ENCODE measurements around the gene CNOT6. TPM values are rescaled to one million over a fixed set of nuclear protein-coding genes. Genes with fewer than 3 reads are reported as not detected.

CNOT6 gene
- total RNA-seq, 1 experiment from 2014 or later = 60.9 TPM

GRCh38 chr5:180580681-180581080 is 86.5 kb downstream of the CNOT6 start:
- Histone ChIP-seq H3K27ac (ENCODE audit: low read depth, low read length, poor library complexity, severe bottlenecking) (no peak overlapping the region), H3K9me3 (ENCODE audit: low read depth, low read length, poor library complexity, severe bottlenecking) (no peaks in the 10 kb centered on the region), H3K27me3 (replicated peaks; ENCODE audit: insufficient read depth, low read depth, low read length, poor library complexity) (no peaks in the 10 kb centered on the region), H3K4me1 (ENCODE audit: insufficient read depth, low read length, poor library complexity, severe bottlenecking) (no peaks in the 10 kb centered on the region), H3K4me3 (ENCODE audit: low read depth, low read length, poor library complexity, severe bottlenecking) (no peak overlapping the region), H3K36me3 (ENCODE audit: insufficient read depth, low read length, poor library complexity, severe bottlenecking) (peaks cover 13% of the 10 kb centered on the region)
- no peak for TF ChIP-seq EZH2 (IDR thresholded peaks at IDR 0.05; ENCODE audit: borderline replicate concordance, low read depth, low read length, poor library complexity, severe bottlenecking)
- TF ChIP-seq, protein P1, sequence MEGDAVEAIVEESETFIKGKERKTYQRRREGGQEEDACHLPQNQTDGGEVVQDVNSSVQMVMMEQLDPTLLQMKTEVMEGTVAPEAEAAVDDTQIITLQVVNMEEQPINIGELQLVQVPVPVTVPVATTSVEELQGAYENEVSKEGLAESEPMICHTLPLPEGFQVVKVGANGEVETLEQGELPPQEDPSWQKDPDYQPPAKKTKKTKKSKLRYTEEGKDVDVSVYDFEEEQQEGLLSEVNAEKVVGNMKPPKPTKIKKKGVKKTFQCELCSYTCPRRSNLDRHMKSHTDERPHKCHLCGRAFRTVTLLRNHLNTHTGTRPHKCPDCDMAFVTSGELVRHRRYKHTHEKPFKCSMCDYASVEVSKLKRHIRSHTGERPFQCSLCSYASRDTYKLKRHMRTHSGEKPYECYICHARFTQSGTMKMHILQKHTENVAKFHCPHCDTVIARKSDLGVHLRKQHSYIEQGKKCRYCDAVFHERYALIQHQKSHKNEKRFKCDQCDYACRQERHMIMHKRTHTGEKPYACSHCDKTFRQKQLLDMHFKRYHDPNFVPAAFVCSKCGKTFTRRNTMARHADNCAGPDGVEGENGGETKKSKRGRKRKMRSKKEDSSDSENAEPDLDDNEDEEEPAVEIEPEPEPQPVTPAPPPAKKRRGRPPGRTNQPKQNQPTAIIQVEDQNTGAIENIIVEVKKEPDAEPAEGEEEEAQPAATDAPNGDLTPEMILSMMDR (conservative IDR thresholded peaks at IDR 0.05; ENCODE audit: low read depth, low read length) = no peak
- DNase-seq (ENCODE audit: low spot score) = no peak
- no TSS peak for BruUV-seq (replicated peaks)
- ChIA-PET POLR2A (ENCODE audit: low non-redundant PET) (no interaction called here), CTCF (no interaction called here)
- intact Hi-C loops (cut with micrococcal nuclease; ENCODE audit: unreplicated experiment) = no loop called here

DNA sequence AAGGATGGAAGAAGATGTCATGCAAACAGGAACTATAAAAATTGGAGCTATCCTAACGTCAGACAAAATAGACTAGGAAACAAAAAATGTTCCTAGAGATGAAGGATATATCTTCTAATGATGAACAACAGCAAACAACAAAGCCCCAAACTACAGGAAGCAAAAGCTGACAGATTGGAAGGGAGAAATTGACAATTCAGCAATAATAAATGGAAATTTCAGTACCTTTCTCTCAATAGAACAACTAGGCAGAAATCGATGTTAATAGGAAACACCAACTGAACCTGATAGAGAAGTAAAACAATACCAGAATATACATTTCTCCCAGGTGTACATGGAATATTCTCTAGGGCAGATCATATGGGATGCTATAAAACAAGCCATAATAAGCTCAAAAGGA is 89.6 kb downstream of the CNOT6 start:
- ChIA-PET CTCF (no interaction called here), POLR2A (ENCODE audit: low non-redundant PET) (no interaction called here)
- intact Hi-C loops (cut with micrococcal nuclease; ENCODE audit: unreplicated experiment) = no loop called here
- TSS peak; percentile 11 for BruUV-seq (replicated peaks)
- Histone ChIP-seq H3K4me3 (ENCODE audit: low read depth, low read length, poor library complexity, severe bottlenecking) (no peak overlapping the region), H3K27ac (ENCODE audit: low read depth, low read length, poor library complexity, severe bottlenecking) (no peak overlapping the region), H3K36me3 (ENCODE audit: insufficient read depth, low read length, poor library complexity, severe bottlenecking) (no peaks in the 10 kb centered on the region), H3K27me3 (replicated peaks; ENCODE audit: insufficient read depth, low read depth, low read length, poor library complexity) (peaks cover 7% of the 10 kb centered on the region), H3K4me1 (ENCODE audit: insufficient read depth, low read length, poor library complexity, severe bottlenecking) (no peaks in the 10 kb centered on the region), H3K9me3 (ENCODE audit: low read depth, low read length, poor library complexity, severe bottlenecking) (no peaks in the 10 kb centered on the region)
- no peak for DNase-seq (ENCODE audit: low spot score)
- TF ChIP-seq EZH2 (IDR thresholded peaks at IDR 0.05; ENCODE audit: borderline replicate concordance, low read depth, low read length, poor library complexity, severe bottlenecking) = no peak
- TF ChIP-seq, protein P1 (conservative IDR thresholded peaks at IDR 0.05; ENCODE audit: low read depth, low read length) = no peak

GRCh38 chr5:180586204-180586603 is 92.0 kb downstream of the CNOT6 start:
- H3K9me3 ChIP-seq (ENCODE audit: low read depth, low read length, poor library complexity, severe bottlenecking) = no peaks in the 10 kb centered on the region
- peaks cover 30% of the 10 kb centered on the region for H3K27me3 ChIP-seq (replicated peaks; ENCODE audit: insufficient read depth, low read depth, low read length, poor library complexity)
- ChIA-PET POLR2A (ENCODE audit: low non-redundant PET) (no interaction called here), CTCF (no interaction called here)
- DNase-seq (ENCODE audit: low spot score) = no peak
- no peak overlapping the region for H3K4me3 ChIP-seq (ENCODE audit: low read depth, low read length, poor library complexity, severe bottlenecking)
- H3K36me3 ChIP-seq (ENCODE audit: insufficient read depth, low read length, poor library complexity, severe bottlenecking) = no peaks in the 10 kb centered on the region
- intact Hi-C loops (cut with micrococcal nuclease; ENCODE audit: unreplicated experiment) = no loop called here
- TF ChIP-seq, protein P1 (conservative IDR thresholded peaks at IDR 0.05; ENCODE audit: low read depth, low read length) = no peak
- no peak for TF ChIP-seq EZH2 (IDR thresholded peaks at IDR 0.05; ENCODE audit: borderline replicate concordance, low read depth, low read length, poor library complexity, severe bottlenecking)
- no peak overlapping the region for H3K27ac ChIP-seq (ENCODE audit: low read depth, low read length, poor library complexity, severe bottlenecking)
- no TSS peak for BruUV-seq (replicated peaks)
- no peaks in the 10 kb centered on the region for H3K4me1 ChIP-seq (ENCODE audit: insufficient read depth, low read length, poor library complexity, severe bottlenecking)
